HG02623 (cell line): Measurements from ENCODE around the gene RPS2.

Experiments used
- ATAC-seq: cut with Tn5 transposase; IDR thresholded peaks from one replicate; pipeline ENCODE4 v1.9.1; 2021; ENCODE audit warnings: moderate library complexity; ENCODE audit not compliant: unreplicated experiment

The RPS2 gene

GRCh38 chr16:1999866-2000514 lies 35.4 kb upstream of the RPS2 start:
- ATAC-seq: no peak

GRCh38 chr16:1998852-1999801 lies 34.5 kb upstream of the RPS2 start:
- ATAC-seq: no peak

- ATAC-seq: no peak
Measured at GRCh38 chr16:1998360-1998835, 33.8 kb upstream of the RPS2 start.

- no peak for ATAC-seq
Measured at GRCh38 chr16:1997494-1998359, 33.1 kb upstream of the RPS2 start.

GRCh38 chr16:1993731-1994131 lies 29.1 kb upstream of the RPS2 start:
- no peak for ATAC-seq

- ATAC-seq: no peak
Measured at GRCh38 chr16:1992704-1993317, 28.2 kb upstream of the RPS2 start.

- ATAC-seq: peak; percentile 41
Measured at GRCh38 chr16:1991948-1992703, 27.5 kb upstream of the RPS2 start.

GRCh38 chr16:1991588-1991947 lies 26.9 kb upstream of the RPS2 start:
- ATAC-seq: no peak

- no peak for ATAC-seq
Measured at GRCh38 chr16:1991135-1991551, 26.5 kb upstream of the RPS2 start.

- ATAC-seq: no peak
Measured at GRCh38 chr16:1990351-1991134, 25.9 kb upstream of the RPS2 start.

- ATAC-seq: no peak
Measured at GRCh38 chr16:1990101-1990350, 25.4 kb upstream of the RPS2 start.

GRCh38 chr16:1989209-1990100 lies 24.8 kb upstream of the RPS2 start, which contains the start of gene SYNGR3:
TSS of gene SYNGR3 (plus strand) at chr16:1989970. CDS start at chr16:1990103, 133 bp downstream.
- ATAC-seq: no peak

GRCh38 chr16:1987198-1987597 lies 22.6 kb upstream of the RPS2 start:
- no peak for ATAC-seq

- ATAC-seq: no peak
Measured at GRCh38 chr16:1985466-1986150, 21.0 kb upstream of the RPS2 start.

- ATAC-seq: no peak
Measured at GRCh38 chr16:1984347-1985225, 20.0 kb upstream of the RPS2 start.

- peak; percentile 70 for ATAC-seq
Measured at GRCh38 chr16:1983544-1984346, 19.1 kb upstream of the RPS2 start, which contains the start of gene GFER. TSS of gene GFER (plus strand) at chr16:1984193. CDS start at chr16:1984219, 26 bp downstream.
